HEK293 (cell line): ENCODE data around the gene ABCA7.

Source experiments
- GLI4 ChIP-seq: fragments of 450-650 bp; formaldehyde crosslinking; IDR thresholded peaks from 2 replicates; pipeline ENCODE4 v1.5.1; 2016; ENCODE audit warnings: missing biosample characterization, missing genetic modification characterization
- GLIS2 ChIP-seq: fragments of 450-650 bp; formaldehyde crosslinking; IDR thresholded peaks from 2 replicates; pipeline ENCODE4 v1.5.1; 2016; ENCODE audit warnings: missing biosample characterization, missing genetic modification characterization
- IKZF3 ChIP-seq: fragments of 450-650 bp; IDR thresholded peaks from 2 replicates; pipeline ENCODE4 v1.5.0; 2018; ENCODE audit warnings: missing biosample characterization, mild to moderate bottlenecking, missing genetic modification characterization, moderate library complexity
- OVOL3 ChIP-seq: fragments of 450-650 bp; formaldehyde crosslinking; IDR thresholded peaks from 2 replicates; pipeline ENCODE4 v1.5.1; 2016; ENCODE audit warnings: missing biosample characterization, missing genetic modification characterization
- SCRT1 ChIP-seq: fragments of 450-650 bp; formaldehyde crosslinking; IDR thresholded peaks from 2 replicates; pipeline ENCODE4 v1.5.1; 2016; ENCODE audit warnings: missing biosample characterization, missing genetic modification characterization, borderline replicate concordance
- SP3 ChIP-seq: fragments of 450-650 bp; formaldehyde crosslinking; IDR thresholded peaks from 2 replicates; pipeline ENCODE4 v1.5.1; 2016; ENCODE audit warnings: missing biosample characterization, missing genetic modification characterization
- SP7 ChIP-seq: fragments of 450-650 bp; formaldehyde crosslinking; IDR thresholded peaks from 2 replicates; pipeline ENCODE4 v1.5.1; 2016; ENCODE audit warnings: missing biosample characterization, missing genetic modification characterization
- WT1 ChIP-seq: fragments of 450-650 bp; formaldehyde crosslinking; IDR thresholded peaks from 2 replicates; pipeline ENCODE4 v1.5.1; 2016; ENCODE audit warnings: missing biosample characterization, missing genetic modification characterization
- YY2 ChIP-seq: fragments of 450-650 bp; formaldehyde crosslinking; IDR thresholded peaks from 2 replicates; pipeline ENCODE4 v1.5.1; 2016; ENCODE audit warnings: missing biosample characterization, missing genetic modification characterization
- ZBTB20 ChIP-seq: fragments of 450-650 bp; formaldehyde crosslinking; IDR thresholded peaks from 2 replicates; pipeline ENCODE4 v1.5.1; 2016; ENCODE audit warnings: missing biosample characterization, missing genetic modification characterization
- ZIC2 ChIP-seq: fragments of 450-650 bp; formaldehyde crosslinking; IDR thresholded peaks from 2 replicates; pipeline ENCODE4 v1.5.1; 2016; ENCODE audit warnings: missing biosample characterization, missing genetic modification characterization
- ZNF10 ChIP-seq: fragments of 450-650 bp; formaldehyde crosslinking; IDR thresholded peaks from 2 replicates; pipeline ENCODE4 v1.5.1; 2017; ENCODE audit warnings: missing biosample characterization, missing genetic modification characterization
- ZNF140 ChIP-seq: fragments of 450-650 bp; formaldehyde crosslinking; IDR thresholded peaks from 2 replicates; pipeline ENCODE4 v1.5.1; 2016; ENCODE audit warnings: missing biosample characterization, missing genetic modification characterization
- ZNF19 ChIP-seq: fragments of 450-650 bp; formaldehyde crosslinking; IDR thresholded peaks from 2 replicates; pipeline ENCODE4; 2016; ENCODE audit warnings: missing biosample characterization, missing genetic modification characterization, low read depth
- ZNF221 ChIP-seq: fragments of 450-650 bp; formaldehyde crosslinking; IDR thresholded peaks from 2 replicates; pipeline ENCODE4 v1.5.1; 2017; ENCODE audit warnings: missing biosample characterization, missing genetic modification characterization, borderline replicate concordance
- ZNF350 ChIP-seq: fragments of 450-650 bp; formaldehyde crosslinking; IDR thresholded peaks from 2 replicates; pipeline ENCODE4 v1.5.0; 2017; ENCODE audit warnings: missing biosample characterization, mild to moderate bottlenecking, missing genetic modification characterization
- ZNF510 ChIP-seq: fragments of 450-650 bp; formaldehyde crosslinking; IDR thresholded peaks from 2 replicates; pipeline ENCODE4 v1.5.1; 2018; ENCODE audit warnings: mild to moderate bottlenecking, missing genetic modification characterization, missing biosample characterization; ENCODE audit not compliant: insufficient replicate concordance
- ZNF529 ChIP-seq: fragments of 450-650 bp; formaldehyde crosslinking; IDR thresholded peaks from 2 replicates; pipeline ENCODE4 v1.5.1; 2017; ENCODE audit warnings: missing genetic modification characterization, missing biosample characterization; ENCODE audit not compliant: insufficient replicate concordance
- ZNF558 ChIP-seq: fragments of 450-650 bp; formaldehyde crosslinking; IDR thresholded peaks from 2 replicates; pipeline ENCODE4 v1.5.1; 2016; ENCODE audit warnings: missing biosample characterization, missing genetic modification characterization
- ZNF76 ChIP-seq: fragments of 450-650 bp; formaldehyde crosslinking; IDR thresholded peaks from 2 replicates; pipeline ENCODE4; 2016; ENCODE audit warnings: low read depth, missing biosample characterization, missing genetic modification characterization, borderline replicate concordance
- TF ChIP-seq, protein P1 (sequence below): fragments of 450-650 bp; formaldehyde crosslinking; IDR thresholded peaks from 2 replicates; pipeline ENCODE4 v1.5.1; 2017; ENCODE audit warnings: missing biosample characterization, missing genetic modification characterization
- TF ChIP-seq, protein P2 (sequence below): fragments of 450-650 bp; formaldehyde crosslinking; IDR thresholded peaks from 2 replicates; pipeline ENCODE4 v1.5.1; 2016; ENCODE audit warnings: missing biosample characterization, missing genetic modification characterization
- TF ChIP-seq, protein P3 (sequence below): fragments of 450-650 bp; formaldehyde crosslinking; conservative IDR thresholded peaks from 2 replicates; pipeline ENCODE4 v1.5.1; 2016; ENCODE audit warnings: low read depth, missing biosample characterization, missing genetic modification characterization
- TF ChIP-seq, protein P4 (sequence below): fragments of 450-650 bp; formaldehyde crosslinking; IDR thresholded peaks from 2 replicates; pipeline ENCODE4 v1.5.1; 2016; ENCODE audit warnings: missing biosample characterization, missing genetic modification characterization
- TF ChIP-seq, protein P5 (sequence below): fragments of 450-650 bp; formaldehyde crosslinking; IDR thresholded peaks from 2 replicates; pipeline ENCODE4 v1.5.1; 2016; ENCODE audit warnings: missing biosample characterization, missing genetic modification characterization
- TF ChIP-seq, protein P6 (sequence below): fragments of 450-650 bp; formaldehyde crosslinking; IDR thresholded peaks from 2 replicates; pipeline ENCODE4 v1.5.1; 2017; ENCODE audit warnings: missing biosample characterization, missing genetic modification characterization

ABCA7 gene

DNA sequence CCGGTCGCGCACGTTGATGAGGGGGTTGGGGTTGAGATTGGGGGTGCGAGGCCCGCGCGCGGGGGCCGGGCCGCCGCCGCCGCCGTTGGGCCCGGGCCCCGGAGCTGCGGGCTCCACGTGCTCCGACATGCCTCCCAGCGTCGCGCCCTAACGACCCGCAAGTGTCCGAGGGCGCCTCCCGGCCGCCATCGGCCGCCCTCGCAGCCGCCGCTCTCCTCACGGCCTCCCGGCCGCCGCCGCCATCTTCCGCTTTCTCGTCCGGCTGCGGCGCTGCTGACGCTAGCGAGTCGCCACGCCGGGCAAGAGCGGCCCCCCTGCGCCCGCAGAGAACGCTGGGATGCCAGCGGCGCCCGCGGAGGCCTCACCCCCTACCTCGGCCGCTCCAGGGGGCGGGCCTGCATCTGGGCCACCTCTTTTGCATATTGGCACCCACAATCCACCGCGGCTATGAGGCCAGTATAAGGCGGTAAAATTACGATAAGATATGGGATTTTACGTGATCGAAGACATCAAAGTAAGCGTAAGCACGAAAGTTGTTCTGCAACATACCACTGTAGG, 19.0 kb upstream of the ABCA7 start, which contains the start of gene TMEM259 (continued):
- TF ChIP-seq, protein P1, sequence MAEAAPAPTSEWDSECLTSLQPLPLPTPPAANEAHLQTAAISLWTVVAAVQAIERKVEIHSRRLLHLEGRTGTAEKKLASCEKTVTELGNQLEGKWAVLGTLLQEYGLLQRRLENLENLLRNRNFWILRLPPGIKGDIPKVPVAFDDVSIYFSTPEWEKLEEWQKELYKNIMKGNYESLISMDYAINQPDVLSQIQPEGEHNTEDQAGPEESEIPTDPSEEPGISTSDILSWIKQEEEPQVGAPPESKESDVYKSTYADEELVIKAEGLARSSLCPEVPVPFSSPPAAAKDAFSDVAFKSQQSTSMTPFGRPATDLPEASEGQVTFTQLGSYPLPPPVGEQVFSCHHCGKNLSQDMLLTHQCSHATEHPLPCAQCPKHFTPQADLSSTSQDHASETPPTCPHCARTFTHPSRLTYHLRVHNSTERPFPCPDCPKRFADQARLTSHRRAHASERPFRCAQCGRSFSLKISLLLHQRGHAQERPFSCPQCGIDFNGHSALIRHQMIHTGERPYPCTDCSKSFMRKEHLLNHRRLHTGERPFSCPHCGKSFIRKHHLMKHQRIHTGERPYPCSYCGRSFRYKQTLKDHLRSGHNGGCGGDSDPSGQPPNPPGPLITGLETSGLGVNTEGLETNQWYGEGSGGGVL (tag by site-specific recombination), result no peak
- peak; percentile 97 for TF ChIP-seq GLIS2
- 0 out of 2 replicates have a peak, but pooled peaks have one; percentile 4 for TF ChIP-seq ZNF221 (tag by site-specific recombination)
- TF ChIP-seq WT1, result no peak
- TF ChIP-seq YY2 (tag by site-specific recombination), result peak; percentile 78
- peak; percentile 81 for TF ChIP-seq ZIC2
- TF ChIP-seq ZNF510 (tag by site-specific recombination), result no peak
- TF ChIP-seq SP7 (tag by site-specific recombination), result no peak
- TF ChIP-seq ZBTB20 (tag by site-specific recombination), result no peak
- no peak for TF ChIP-seq OVOL3
- TF ChIP-seq ZNF76 (tag by site-specific recombination), result peak; percentile 100
- TF ChIP-seq, protein P2, sequence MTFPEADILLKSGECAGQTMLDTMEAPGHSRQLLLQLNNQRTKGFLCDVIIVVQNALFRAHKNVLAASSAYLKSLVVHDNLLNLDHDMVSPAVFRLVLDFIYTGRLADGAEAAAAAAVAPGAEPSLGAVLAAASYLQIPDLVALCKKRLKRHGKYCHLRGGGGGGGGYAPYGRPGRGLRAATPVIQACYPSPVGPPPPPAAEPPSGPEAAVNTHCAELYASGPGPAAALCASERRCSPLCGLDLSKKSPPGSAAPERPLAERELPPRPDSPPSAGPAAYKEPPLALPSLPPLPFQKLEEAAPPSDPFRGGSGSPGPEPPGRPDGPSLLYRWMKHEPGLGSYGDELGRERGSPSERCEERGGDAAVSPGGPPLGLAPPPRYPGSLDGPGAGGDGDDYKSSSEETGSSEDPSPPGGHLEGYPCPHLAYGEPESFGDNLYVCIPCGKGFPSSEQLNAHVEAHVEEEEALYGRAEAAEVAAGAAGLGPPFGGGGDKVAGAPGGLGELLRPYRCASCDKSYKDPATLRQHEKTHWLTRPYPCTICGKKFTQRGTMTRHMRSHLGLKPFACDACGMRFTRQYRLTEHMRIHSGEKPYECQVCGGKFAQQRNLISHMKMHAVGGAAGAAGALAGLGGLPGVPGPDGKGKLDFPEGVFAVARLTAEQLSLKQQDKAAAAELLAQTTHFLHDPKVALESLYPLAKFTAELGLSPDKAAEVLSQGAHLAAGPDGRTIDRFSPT (tag by site-specific recombination), result peak; percentile 99
- TF ChIP-seq, protein P3, sequence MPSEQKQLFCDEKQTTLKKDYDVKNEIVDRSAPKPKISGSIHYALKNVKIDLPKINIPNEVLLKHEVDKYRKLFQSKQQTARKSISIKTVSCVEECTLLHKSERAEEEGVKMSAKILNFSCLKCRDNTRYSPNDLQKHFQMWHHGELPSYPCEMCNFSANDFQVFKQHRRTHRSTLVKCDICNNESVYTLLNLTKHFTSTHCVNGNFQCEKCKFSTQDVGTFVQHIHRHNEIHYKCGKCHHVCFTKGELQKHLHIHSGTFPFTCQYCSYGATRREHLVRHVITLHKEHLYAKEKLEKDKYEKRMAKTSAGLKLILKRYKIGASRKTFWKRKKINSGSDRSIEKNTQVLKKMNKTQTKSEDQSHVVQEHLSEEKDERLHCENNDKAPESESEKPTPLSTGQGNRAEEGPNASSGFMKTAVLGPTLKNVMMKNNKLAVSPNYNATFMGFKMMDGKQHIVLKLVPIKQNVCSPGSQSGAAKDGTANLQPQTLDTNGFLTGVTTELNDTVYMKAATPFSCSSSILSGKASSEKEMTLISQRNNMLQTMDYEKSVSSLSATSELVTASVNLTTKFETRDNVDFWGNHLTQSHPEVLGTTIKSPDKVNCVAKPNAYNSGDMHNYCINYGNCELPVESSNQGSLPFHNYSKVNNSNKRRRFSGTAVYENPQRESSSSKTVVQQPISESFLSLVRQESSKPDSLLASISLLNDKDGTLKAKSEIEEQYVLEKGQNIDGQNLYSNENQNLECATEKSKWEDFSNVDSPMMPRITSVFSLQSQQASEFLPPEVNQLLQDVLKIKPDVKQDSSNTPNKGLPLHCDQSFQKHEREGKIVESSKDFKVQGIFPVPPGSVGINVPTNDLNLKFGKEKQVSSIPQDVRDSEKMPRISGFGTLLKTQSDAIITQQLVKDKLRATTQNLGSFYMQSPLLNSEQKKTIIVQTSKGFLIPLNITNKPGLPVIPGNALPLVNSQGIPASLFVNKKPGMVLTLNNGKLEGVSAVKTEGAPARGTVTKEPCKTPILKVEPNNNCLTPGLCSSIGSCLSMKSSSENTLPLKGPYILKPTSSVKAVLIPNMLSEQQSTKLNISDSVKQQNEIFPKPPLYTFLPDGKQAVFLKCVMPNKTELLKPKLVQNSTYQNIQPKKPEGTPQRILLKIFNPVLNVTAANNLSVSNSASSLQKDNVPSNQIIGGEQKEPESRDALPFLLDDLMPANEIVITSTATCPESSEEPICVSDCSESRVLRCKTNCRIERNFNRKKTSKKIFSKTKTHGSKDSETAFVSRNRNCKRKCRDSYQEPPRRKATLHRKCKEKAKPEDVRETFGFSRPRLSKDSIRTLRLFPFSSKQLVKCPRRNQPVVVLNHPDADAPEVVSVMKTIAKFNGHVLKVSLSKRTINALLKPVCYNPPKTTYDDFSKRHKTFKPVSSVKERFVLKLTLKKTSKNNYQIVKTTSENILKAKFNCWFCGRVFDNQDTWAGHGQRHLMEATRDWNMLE (tag by site-specific recombination), result no peak
- TF ChIP-seq, protein P4, sequence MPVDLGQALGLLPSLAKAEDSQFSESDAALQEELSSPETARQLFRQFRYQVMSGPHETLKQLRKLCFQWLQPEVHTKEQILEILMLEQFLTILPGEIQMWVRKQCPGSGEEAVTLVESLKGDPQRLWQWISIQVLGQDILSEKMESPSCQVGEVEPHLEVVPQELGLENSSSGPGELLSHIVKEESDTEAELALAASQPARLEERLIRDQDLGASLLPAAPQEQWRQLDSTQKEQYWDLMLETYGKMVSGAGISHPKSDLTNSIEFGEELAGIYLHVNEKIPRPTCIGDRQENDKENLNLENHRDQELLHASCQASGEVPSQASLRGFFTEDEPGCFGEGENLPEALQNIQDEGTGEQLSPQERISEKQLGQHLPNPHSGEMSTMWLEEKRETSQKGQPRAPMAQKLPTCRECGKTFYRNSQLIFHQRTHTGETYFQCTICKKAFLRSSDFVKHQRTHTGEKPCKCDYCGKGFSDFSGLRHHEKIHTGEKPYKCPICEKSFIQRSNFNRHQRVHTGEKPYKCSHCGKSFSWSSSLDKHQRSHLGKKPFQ (tag by site-specific recombination), result no peak
- no peak for TF ChIP-seq IKZF3
- TF ChIP-seq ZNF140, result no peak
- TF ChIP-seq ZNF529 (tag by site-specific recombination), result no peak
- TF ChIP-seq, protein P5, sequence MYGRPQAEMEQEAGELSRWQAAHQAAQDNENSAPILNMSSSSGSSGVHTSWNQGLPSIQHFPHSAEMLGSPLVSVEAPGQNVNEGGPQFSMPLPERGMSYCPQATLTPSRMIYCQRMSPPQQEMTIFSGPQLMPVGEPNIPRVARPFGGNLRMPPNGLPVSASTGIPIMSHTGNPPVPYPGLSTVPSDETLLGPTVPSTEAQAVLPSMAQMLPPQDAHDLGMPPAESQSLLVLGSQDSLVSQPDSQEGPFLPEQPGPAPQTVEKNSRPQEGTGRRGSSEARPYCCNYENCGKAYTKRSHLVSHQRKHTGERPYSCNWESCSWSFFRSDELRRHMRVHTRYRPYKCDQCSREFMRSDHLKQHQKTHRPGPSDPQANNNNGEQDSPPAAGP (tag by site-specific recombination), result no peak
- no peak for TF ChIP-seq ZNF350
- TF ChIP-seq GLI4 (tag by site-specific recombination), result no peak
- TF ChIP-seq SCRT1 (tag by site-specific recombination), result no peak
- TF ChIP-seq, protein P6, sequence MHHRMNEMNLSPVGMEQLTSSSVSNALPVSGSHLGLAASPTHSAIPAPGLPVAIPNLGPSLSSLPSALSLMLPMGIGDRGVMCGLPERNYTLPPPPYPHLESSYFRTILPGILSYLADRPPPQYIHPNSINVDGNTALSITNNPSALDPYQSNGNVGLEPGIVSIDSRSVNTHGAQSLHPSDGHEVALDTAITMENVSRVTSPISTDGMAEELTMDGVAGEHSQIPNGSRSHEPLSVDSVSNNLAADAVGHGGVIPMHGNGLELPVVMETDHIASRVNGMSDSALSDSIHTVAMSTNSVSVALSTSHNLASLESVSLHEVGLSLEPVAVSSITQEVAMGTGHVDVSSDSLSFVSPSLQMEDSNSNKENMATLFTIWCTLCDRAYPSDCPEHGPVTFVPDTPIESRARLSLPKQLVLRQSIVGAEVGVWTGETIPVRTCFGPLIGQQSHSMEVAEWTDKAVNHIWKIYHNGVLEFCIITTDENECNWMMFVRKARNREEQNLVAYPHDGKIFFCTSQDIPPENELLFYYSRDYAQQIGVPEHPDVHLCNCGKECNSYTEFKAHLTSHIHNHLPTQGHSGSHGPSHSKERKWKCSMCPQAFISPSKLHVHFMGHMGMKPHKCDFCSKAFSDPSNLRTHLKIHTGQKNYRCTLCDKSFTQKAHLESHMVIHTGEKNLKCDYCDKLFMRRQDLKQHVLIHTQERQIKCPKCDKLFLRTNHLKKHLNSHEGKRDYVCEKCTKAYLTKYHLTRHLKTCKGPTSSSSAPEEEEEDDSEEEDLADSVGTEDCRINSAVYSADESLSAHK (tag by site-specific recombination), result no peak
- peak; percentile 93; the same call in 1 of the 2 replicates for TF ChIP-seq SP3
- no peak for TF ChIP-seq ZNF19 (tag by site-specific recombination)
- TF ChIP-seq ZNF558 (tag by site-specific recombination), result no peak
- no peak for TF ChIP-seq ZNF10 (tag by site-specific recombination)
